Activated CD4-positive, alpha-beta T cell treated with anti-CD3 and anti-CD28 coated beads for 48 hours (primary cell): ENCODE results near the gene CCDC117.
"Not testable (repeated sequence)": the region's sequence is repeated elsewhere in the genome, so short reads cannot be mapped to it uniquely, and the experiment has no call there.

Source experiments
- DNase-seq: peaks from one replicate; pipeline ENCODE4 v3.0.0-alpha.2; 2020

CCDC117 gene

GRCh38 chr22:28802595-28803123, 30.2 kb downstream of the CCDC117 start:
- DNase-seq: no peak

GRCh38 chr22:28805426-28805825, 32.9 kb downstream of the CCDC117 start:
- not testable (repeated sequence) for DNase-seq

GRCh38 chr22:28808716-28809355, 36.3 kb downstream of the CCDC117 start:
- DNase-seq: no peak

- DNase-seq: peak; percentile 34
Observed at GRCh38 chr22:28810821-28811491, 38.5 kb downstream of the CCDC117 start.

- no peak for DNase-seq
Observed at GRCh38 chr22:28812516-28812915, 40.0 kb downstream of the CCDC117 start.

GRCh38 chr22:28813772-28814518, 41.5 kb downstream of the CCDC117 start:
- DNase-seq: no peak

- no peak for DNase-seq
Observed at GRCh38 chr22:28815111-28815510, 42.6 kb downstream of the CCDC117 start.

- DNase-seq: no peak
Observed at GRCh38 chr22:28815729-28816128, 43.2 kb downstream of the CCDC117 start.

GRCh38 chr22:28817064-28817463, 44.6 kb downstream of the CCDC117 start:
- DNase-seq: no peak

- no peak for DNase-seq
Observed at GRCh38 chr22:28817919-28818859, 45.7 kb downstream of the CCDC117 start.

GRCh38 chr22:28819253-28820096, 47.0 kb downstream of the CCDC117 start:
- DNase-seq: no peak

GRCh38 chr22:28820885-28821284, 48.4 kb downstream of the CCDC117 start:
- DNase-seq: no peak

GRCh38 chr22:28821452-28821851, 49.0 kb downstream of the CCDC117 start:
- DNase-seq: no peak

- DNase-seq: no peak
Observed at GRCh38 chr22:28822930-28823551, 50.5 kb downstream of the CCDC117 start.

- DNase-seq: not testable (repeated sequence)
Observed at GRCh38 chr22:28824455-28824854, 52.0 kb downstream of the CCDC117 start.

GRCh38 chr22:28826430-28826829, 53.9 kb downstream of the CCDC117 start:
- DNase-seq: not testable (repeated sequence)

GRCh38 chr22:28826921-28827320, 54.4 kb downstream of the CCDC117 start:
- DNase-seq: no peak

- peak; percentile 81 for DNase-seq
Observed at GRCh38 chr22:28829358-28830181, 57.1 kb downstream of the CCDC117 start.

- no peak for DNase-seq
Observed at GRCh38 chr22:28830441-28830840, 57.9 kb downstream of the CCDC117 start.
